Measurements from ENCODE around the gene STARD13.

Gene STARD13

DNA sequence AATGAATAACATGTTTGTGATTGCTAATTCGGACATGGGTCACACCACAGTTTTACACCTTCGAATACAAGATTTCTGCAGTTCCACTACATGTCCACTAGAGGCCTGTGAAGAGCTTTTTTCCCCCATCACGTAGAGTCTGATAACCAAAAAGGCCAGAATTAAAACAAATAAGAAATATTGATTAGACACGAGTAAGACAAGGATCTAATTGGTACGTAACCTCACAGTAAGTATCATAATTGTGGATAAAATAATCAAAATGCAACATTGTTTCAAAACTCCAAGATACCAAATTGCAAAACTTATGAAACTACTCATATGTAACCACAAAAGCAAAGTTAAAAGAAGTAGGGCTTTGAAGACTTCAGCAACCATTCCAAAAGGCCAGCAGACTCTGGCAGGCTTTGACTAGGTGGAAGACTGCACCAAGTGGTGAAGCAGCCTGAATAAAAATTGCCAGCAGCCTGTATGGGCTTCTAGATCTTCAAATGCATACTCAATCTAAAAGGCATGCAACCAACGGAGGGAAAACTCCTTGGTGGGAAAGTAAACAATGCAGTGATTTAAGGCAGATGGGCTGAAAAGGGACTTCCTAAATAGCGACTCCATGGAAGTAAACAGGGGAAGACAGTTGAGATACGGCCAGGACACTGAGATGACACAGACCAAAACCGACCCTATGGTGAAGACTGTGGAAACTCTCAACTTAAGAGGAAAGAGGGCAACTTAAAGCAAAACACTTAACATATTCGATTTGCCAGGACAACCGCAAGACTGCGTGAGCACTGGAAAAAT, 56.7 kb downstream of the STARD13 start:
- WGBS (ENCODE audit: insufficient coverage, insufficient read length), result no CpG with 5 or more reads among the region's 12 CpGs
- DNase-seq (ENCODE audit: low read depth, low spot score), result no peak
- H3K27ac ChIP-seq (ENCODE audit: low read length), result no peak overlapping the region
- no peaks in the 10 kb centered on the region for H3K36me3 ChIP-seq (ENCODE audit: control insufficient read depth, insufficient read depth, low read length)
- peaks cover 6% of the 10 kb centered on the region; the same call in 1 of the 2 replicates for H3K4me1 ChIP-seq (ENCODE audit: control insufficient read depth, insufficient read depth, low read length)
- no peak overlapping the region for H3K4me3 ChIP-seq (ENCODE audit: low read length)
- H3K9me3 ChIP-seq (ENCODE audit: control insufficient read depth, insufficient read depth, low read length), result no peaks in the 10 kb centered on the region
- no peaks in the 10 kb centered on the region for H3K27me3 ChIP-seq (ENCODE audit: control insufficient read depth, insufficient read depth, low read length)

DNA sequence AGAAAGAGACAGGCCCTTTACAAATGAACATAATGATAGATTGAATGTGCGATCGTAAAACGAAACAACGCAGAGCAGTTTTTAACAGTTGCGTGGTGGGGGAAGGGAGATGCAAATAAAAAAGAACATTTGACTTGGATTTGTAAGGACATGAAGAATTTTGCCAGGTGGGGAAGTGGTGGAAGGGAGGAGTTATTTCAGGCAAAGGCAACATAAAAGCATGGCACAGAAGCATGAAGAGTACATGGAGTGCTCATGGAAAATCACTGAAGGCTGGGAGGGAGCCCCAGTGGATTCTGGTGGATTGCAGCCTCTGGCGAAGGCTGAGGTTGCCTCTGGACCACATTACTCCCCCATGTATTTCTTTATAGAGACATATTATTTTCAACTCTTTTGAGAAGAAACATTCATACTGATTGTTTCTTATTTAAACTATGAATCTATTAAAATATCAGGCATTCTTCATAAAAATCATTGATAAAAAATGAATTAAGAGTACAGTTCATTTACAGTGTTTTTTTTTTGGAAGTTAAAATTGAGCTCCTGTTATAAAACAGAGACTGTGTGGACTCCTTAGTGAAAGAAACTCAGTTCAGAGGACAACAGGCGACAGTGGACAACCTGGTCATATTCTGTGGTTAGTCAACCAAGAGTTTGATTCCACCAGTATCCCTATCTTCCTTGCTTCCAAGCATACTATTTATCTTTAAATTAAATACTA, 57.5 kb downstream of the STARD13 start:
- WGBS (ENCODE audit: insufficient coverage, insufficient read length), result 100% methylated on average over 5 of the region's 7 CpGs
- Histone ChIP-seq H3K4me3 (ENCODE audit: low read length) (no peak overlapping the region), H3K27ac (ENCODE audit: low read length) (no peak overlapping the region), H3K27me3 (ENCODE audit: control insufficient read depth, insufficient read depth, low read length) (no peaks in the 10 kb centered on the region), H3K4me1 (ENCODE audit: control insufficient read depth, insufficient read depth, low read length) (peaks cover 6% of the 10 kb centered on the region; the same call in 1 of the 2 replicates), H3K9me3 (ENCODE audit: control insufficient read depth, insufficient read depth, low read length) (no peaks in the 10 kb centered on the region), H3K36me3 (ENCODE audit: control insufficient read depth, insufficient read depth, low read length) (no peaks in the 10 kb centered on the region)
- no peak for DNase-seq (ENCODE audit: low read depth, low spot score)

DNA sequence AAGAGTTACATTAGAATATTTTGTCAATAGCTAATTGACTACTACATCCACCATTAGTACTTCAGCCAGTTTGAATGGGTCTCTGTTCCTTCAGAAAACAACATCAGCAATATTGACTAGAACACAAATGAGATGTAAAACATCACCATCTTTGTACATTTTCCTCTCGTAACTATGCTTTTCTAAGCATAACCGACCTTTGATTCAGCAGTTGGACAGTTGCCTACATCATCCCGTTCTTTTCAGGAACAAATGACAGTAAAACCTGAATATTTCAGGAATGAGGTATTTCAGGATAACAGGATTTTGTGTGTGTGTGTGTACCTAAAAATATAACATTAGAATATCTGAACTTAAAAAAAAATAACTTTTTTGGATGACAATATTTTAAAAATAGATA, 60.9 kb downstream of the STARD13 start:
- H3K9me3 ChIP-seq (ENCODE audit: control insufficient read depth, insufficient read depth, low read length), result no peaks in the 10 kb centered on the region
- peaks cover 6% of the 10 kb centered on the region; the same call in 1 of the 2 replicates for H3K4me1 ChIP-seq (ENCODE audit: control insufficient read depth, insufficient read depth, low read length)
- no peaks in the 10 kb centered on the region for H3K27me3 ChIP-seq (ENCODE audit: control insufficient read depth, insufficient read depth, low read length)
- no peak overlapping the region for H3K27ac ChIP-seq (ENCODE audit: low read length)
- H3K4me3 ChIP-seq (ENCODE audit: low read length), result no peak overlapping the region
- no peaks in the 10 kb centered on the region for H3K36me3 ChIP-seq (ENCODE audit: control insufficient read depth, insufficient read depth, low read length)
- WGBS (ENCODE audit: insufficient coverage, insufficient read length), result no CpG with 5 or more reads among the region's 3 CpGs
- no peak for DNase-seq (ENCODE audit: low read depth, low spot score)

DNA sequence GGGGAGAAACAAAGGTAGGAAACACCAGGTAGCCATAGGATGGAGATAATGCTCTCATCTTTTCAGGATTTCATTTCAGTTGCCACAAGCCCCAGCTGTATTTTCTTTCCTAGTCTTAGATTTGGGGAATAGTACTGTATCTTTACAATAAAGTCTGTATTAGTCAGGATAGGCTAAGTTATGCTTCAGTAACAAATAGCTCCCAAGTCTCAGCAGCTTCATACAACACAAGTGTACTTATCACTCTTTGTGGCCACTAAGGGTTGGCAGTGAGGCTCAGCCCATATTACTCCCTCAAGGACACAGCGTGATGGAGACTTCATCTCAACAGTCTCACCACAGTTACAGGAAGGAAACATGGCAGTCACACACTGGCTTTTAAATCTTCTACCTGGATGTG, 61.4 kb downstream of the STARD13 start:
- Histone ChIP-seq H3K9me3 (ENCODE audit: control insufficient read depth, insufficient read depth, low read length) (no peaks in the 10 kb centered on the region), H3K4me3 (ENCODE audit: low read length) (no peak overlapping the region), H3K4me1 (ENCODE audit: control insufficient read depth, insufficient read depth, low read length) (peaks cover 5% of the 10 kb centered on the region; the same call in 1 of the 2 replicates), H3K27me3 (ENCODE audit: control insufficient read depth, insufficient read depth, low read length) (no peaks in the 10 kb centered on the region), H3K36me3 (ENCODE audit: control insufficient read depth, insufficient read depth, low read length) (no peaks in the 10 kb centered on the region), H3K27ac (ENCODE audit: low read length) (no peak overlapping the region)
- DNase-seq (ENCODE audit: low read depth, low spot score), result no peak
- WGBS (ENCODE audit: insufficient coverage, insufficient read length), result no CpG with 5 or more reads among the region's 1 CpG

DNA sequence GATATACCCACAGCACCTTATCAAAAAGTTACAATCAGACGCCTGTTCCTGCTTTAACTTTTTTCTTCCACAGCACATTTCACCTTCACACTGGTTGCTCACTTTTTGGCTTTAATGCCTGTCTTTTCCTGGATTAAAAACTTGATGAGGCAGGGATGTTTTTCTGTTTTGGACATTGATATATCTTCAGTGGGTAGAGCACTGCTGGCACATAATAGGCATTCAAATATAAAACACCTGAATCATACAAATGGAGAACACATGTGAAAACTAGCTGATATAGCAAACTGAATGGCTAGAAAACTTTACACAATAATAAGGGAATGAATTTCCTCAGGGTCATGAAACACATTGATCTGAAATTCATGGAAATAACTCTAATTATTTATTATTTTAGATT, 65.6 kb downstream of the STARD13 start:
- no CpG with 5 or more reads among the region's 1 CpG for WGBS (ENCODE audit: insufficient coverage, insufficient read length)
- no peak for DNase-seq (ENCODE audit: low read depth, low spot score)
- H3K36me3 ChIP-seq (ENCODE audit: control insufficient read depth, insufficient read depth, low read length), result no peaks in the 10 kb centered on the region
- H3K27ac ChIP-seq (ENCODE audit: low read length), result no peak overlapping the region
- no peaks in the 10 kb centered on the region for H3K9me3 ChIP-seq (ENCODE audit: control insufficient read depth, insufficient read depth, low read length)
- no peaks in the 10 kb centered on the region for H3K4me1 ChIP-seq (ENCODE audit: control insufficient read depth, insufficient read depth, low read length)
- no peak overlapping the region for H3K4me3 ChIP-seq (ENCODE audit: low read length)
- H3K27me3 ChIP-seq (ENCODE audit: control insufficient read depth, insufficient read depth, low read length), result no peaks in the 10 kb centered on the region

DNA sequence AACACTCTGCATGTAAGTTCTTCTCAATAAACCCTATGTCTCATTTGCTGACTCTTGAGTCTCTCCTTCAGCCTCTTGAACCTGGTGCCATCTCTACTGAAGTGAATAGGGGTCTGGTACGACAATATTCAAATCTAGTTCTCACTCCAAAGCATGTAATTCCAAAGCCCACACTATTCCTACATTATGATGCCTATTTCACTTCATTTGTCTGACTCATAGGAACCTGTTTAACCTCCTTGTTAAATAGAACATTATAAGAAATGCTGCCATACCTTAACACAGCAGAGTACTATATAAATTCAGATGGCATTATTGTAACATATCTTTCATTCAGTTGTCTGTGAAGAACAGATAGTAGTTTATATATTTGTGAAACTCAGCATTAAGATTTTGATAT, 67.1 kb downstream of the STARD13 start:
- DNase-seq (ENCODE audit: low read depth, low spot score), result no peak
- Histone ChIP-seq H3K4me1 (ENCODE audit: control insufficient read depth, insufficient read depth, low read length) (peaks cover 3% of the 10 kb centered on the region; the same call in 1 of the 2 replicates), H3K4me3 (ENCODE audit: low read length) (no peak overlapping the region), H3K27ac (ENCODE audit: low read length) (no peak overlapping the region), H3K27me3 (ENCODE audit: control insufficient read depth, insufficient read depth, low read length) (no peaks in the 10 kb centered on the region), H3K36me3 (ENCODE audit: control insufficient read depth, insufficient read depth, low read length) (no peaks in the 10 kb centered on the region), H3K9me3 (ENCODE audit: control insufficient read depth, insufficient read depth, low read length) (no peaks in the 10 kb centered on the region)
- WGBS (ENCODE audit: insufficient coverage, insufficient read length), result no CpG with 5 or more reads among the region's 1 CpG

DNA sequence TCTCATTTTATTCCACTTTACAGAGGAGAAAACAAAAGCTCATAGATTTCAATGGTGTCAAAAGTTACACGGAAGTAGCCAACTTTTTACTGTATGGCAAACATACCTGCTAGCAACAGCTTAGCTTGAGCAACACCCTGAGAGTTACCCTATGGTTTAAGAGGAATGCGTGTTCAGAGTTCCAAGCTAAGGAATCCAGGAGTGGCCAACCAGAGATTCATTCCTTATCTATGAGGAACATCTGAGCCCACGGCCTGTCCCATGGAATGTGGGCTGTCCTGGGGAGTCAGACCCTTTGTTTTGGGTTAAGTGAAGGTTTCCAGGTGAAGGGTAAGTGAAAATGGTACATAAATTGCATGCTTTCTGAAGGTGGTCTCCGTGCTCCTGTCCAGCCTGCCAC, 67.5 kb downstream of the STARD13 start:
- no peak overlapping the region for H3K4me3 ChIP-seq (ENCODE audit: low read length)
- H3K4me1 ChIP-seq (ENCODE audit: control insufficient read depth, insufficient read depth, low read length), result peaks cover 4% of the 10 kb centered on the region; the same call in 1 of the 2 replicates
- H3K36me3 ChIP-seq (ENCODE audit: control insufficient read depth, insufficient read depth, low read length), result no peaks in the 10 kb centered on the region
- H3K9me3 ChIP-seq (ENCODE audit: control insufficient read depth, insufficient read depth, low read length), result no peaks in the 10 kb centered on the region
- no peaks in the 10 kb centered on the region for H3K27me3 ChIP-seq (ENCODE audit: control insufficient read depth, insufficient read depth, low read length)
- H3K27ac ChIP-seq (ENCODE audit: low read length), result no peak overlapping the region
- DNase-seq (ENCODE audit: low read depth, low spot score), result no peak
- WGBS (ENCODE audit: insufficient coverage, insufficient read length), result no CpG with 5 or more reads among the region's 4 CpGs

DNA sequence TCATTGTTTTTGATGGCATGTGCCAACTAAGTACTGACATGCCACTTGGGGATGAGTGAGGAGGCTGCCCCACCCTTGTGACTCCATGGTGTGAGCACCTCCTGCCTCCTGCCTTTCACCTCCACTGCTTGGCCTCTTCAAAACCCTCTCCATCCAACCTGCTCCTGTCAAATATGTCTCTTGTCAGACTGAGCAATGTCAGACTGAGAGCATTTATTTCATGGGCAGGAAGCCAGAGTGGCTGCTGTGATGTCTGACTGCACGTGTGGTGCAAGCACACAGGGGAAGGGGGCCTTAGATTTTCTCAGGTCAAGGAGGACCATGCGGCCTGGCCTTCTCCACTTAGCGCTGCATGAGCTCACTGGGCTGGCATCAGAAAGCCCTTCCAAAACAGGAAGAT, 68.3 kb downstream of the STARD13 start:
- H3K4me3 ChIP-seq (ENCODE audit: low read length), result no peak overlapping the region
- H3K9me3 ChIP-seq (ENCODE audit: control insufficient read depth, insufficient read depth, low read length), result no peaks in the 10 kb centered on the region
- WGBS (ENCODE audit: insufficient coverage, insufficient read length), result no CpG with 5 or more reads among the region's 3 CpGs
- H3K27ac ChIP-seq (ENCODE audit: low read length), result no peak overlapping the region
- no peaks in the 10 kb centered on the region for H3K36me3 ChIP-seq (ENCODE audit: control insufficient read depth, insufficient read depth, low read length)
- peaks cover 4% of the 10 kb centered on the region; the same call in 1 of the 2 replicates for H3K4me1 ChIP-seq (ENCODE audit: control insufficient read depth, insufficient read depth, low read length)
- DNase-seq (ENCODE audit: low read depth, low spot score), result no peak
- H3K27me3 ChIP-seq (ENCODE audit: control insufficient read depth, insufficient read depth, low read length), result no peaks in the 10 kb centered on the region

DNA sequence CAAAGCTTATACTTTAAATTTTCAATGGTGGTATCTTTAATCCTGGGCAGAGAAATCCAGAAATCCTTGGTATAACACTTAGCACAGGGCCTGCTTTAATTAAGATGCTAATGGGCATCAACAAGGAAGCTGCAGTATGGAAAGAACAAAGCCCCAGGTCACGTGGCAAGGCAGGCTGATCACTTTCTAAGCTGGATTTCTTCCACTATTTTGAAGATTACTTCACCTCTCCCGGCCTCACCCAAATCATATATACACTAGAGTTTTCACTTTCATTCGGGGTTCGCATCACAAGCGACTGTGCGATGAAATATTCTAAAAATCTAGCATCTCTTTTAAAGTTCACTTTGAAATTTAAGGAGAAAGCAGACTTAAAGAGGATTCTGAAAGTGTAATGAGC, 71.8 kb downstream of the STARD13 start:
- WGBS (ENCODE audit: insufficient coverage, insufficient read length), result no CpG with 5 or more reads among the region's 6 CpGs
- DNase-seq (ENCODE audit: low read depth, low spot score), result no peak
- H3K36me3 ChIP-seq (ENCODE audit: control insufficient read depth, insufficient read depth, low read length), result no peaks in the 10 kb centered on the region
- H3K9me3 ChIP-seq (ENCODE audit: control insufficient read depth, insufficient read depth, low read length), result no peaks in the 10 kb centered on the region
- H3K27ac ChIP-seq (ENCODE audit: low read length), result no peak overlapping the region
- H3K4me1 ChIP-seq (ENCODE audit: control insufficient read depth, insufficient read depth, low read length), result peaks cover 4% of the 10 kb centered on the region; the same call in 1 of the 2 replicates
- H3K4me3 ChIP-seq (ENCODE audit: low read length), result no peak overlapping the region
- H3K27me3 ChIP-seq (ENCODE audit: control insufficient read depth, insufficient read depth, low read length), result no peaks in the 10 kb centered on the region

DNA sequence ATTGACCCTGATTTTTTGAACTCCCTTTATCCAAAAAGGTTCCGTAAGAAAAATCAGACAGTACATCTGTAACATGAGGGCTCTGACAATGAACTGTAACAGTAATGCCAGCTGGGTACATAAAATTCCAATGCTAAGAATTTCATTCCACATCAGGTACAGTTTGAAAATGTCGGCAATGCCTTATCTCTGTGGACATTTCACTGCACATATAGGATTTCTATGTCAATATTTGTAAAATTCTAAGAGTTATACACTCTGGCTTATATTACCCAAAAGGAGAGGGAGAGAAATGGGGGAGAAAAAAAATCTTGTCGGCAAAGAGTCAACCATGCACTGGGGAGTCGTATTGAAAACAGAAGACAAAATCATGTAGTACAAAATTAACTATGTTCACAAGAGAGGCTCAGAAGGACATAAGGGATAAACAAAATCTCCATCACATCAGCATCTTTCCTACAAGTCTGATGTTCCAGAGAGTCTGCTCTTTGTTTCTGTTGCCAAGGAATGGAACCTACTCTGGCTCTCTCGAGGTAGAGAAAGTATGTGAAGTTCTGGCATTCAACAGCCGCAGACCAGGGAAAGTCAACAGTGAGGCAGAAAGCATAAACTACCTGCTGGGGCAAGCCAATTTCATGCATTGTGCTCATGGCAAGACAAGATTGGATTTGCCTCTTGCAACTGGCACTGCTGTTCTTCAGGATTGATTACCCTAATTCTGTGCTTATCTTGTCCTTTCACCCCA, 72.4 kb downstream of the STARD13 start:
- H3K4me1 ChIP-seq (ENCODE audit: control insufficient read depth, insufficient read depth, low read length), result peaks cover 4% of the 10 kb centered on the region; the same call in 1 of the 2 replicates
- DNase-seq (ENCODE audit: low read depth, low spot score), result no peak
- no peaks in the 10 kb centered on the region for H3K9me3 ChIP-seq (ENCODE audit: control insufficient read depth, insufficient read depth, low read length)
- no peaks in the 10 kb centered on the region for H3K36me3 ChIP-seq (ENCODE audit: control insufficient read depth, insufficient read depth, low read length)
- H3K27ac ChIP-seq (ENCODE audit: low read length), result no peak overlapping the region
- no peaks in the 10 kb centered on the region for H3K27me3 ChIP-seq (ENCODE audit: control insufficient read depth, insufficient read depth, low read length)
- no CpG with 5 or more reads among the region's 6 CpGs for WGBS (ENCODE audit: insufficient coverage, insufficient read length)
- H3K4me3 ChIP-seq (ENCODE audit: low read length), result no peak overlapping the region

All from iPS DF 6.9 (cell line).